Measurements from ENCODE around the gene ACKR3.

GRCh38 chr2:236538242-236538641 is 31.4 kb upstream of the ACKR3 start:
- TF ChIP-seq CTCF (conservative IDR thresholded peaks at IDR 0.05 in 1 of 2, IDR thresholded peaks at IDR 0.05 in 1 of 2; ENCODE audit: low read depth in 1 of 2, low read length in 2 of 2): no peak
- TF ChIP-seq EZH2 (IDR thresholded peaks at IDR 0.05; ENCODE audit: low read length, missing control alignments): no peak
